NCI-H748 treated with DMSO at 0.1 percent for 48 hours (cell line): ENCODE data around the gene LILRA5.
"Not testable (repeated sequence)": the region's sequence is repeated elsewhere in the genome, so short reads cannot be mapped to it uniquely, and the experiment has no call there.

Experiments
- DNase-seq: peaks from one replicate; lab custom pipeline; 2025; lab: John Stamatoyannopoulos, UW

LILRA5 gene

DNA sequence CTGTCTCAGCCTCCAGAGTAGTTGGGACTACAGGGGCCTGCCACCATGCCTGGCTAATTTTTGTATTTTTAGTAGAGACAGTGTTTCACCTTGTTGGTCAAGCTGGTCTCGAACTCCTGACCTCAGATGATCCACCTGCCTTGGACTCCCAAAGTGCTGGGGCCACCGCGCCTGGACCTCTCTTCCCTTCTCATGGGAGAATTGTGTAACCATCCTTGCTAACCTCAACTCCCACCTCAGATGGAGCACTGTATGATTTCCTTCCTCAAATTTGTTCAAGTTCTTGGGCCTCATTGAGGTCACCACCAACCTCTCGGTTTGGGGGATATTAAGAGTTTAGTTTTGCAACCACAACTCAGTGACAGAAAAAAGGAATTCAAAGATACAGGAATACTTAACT lies 10.7 kb downstream of the LILRA5 start:
- no peak for DNase-seq

DNA sequence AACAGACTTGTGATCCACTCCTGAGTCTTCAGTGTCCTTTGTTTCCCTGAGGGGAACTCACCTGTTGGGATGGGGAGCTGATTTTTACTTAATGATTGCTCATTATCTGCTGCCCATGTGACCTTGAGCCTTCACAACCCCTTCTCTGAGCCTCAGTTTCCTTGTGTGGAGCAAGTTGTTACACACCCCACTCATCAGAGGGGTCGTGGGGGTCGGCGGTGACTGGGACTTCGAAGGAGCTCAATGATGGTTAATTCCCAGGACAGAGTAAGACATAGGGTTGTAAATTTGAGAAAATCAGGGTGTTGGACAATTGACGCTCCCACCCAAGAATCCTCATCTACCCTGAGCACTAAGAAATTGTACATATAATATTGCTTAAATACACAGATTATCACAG lies 13.5 kb downstream of the LILRA5 start:
- DNase-seq = no peak

DNA sequence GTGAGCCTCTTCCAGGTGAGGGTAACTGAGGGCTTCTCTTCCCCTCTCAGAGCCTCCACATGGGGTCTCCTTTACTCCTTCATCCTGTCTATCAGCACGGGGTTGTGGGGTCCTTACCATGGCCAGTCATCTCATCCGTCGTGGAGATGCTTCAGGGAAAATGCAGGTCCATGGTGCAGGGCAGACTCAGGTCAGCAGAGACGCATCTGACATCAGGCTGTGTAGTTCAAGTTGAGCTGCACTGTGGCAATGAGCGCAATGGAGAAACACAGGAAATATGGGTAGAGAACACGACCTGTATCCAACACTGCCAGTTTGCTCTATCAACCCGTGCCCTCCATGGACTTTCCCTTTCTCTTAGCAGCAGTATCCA lies 13.9 kb downstream of the LILRA5 start:
- no peak for DNase-seq

DNA sequence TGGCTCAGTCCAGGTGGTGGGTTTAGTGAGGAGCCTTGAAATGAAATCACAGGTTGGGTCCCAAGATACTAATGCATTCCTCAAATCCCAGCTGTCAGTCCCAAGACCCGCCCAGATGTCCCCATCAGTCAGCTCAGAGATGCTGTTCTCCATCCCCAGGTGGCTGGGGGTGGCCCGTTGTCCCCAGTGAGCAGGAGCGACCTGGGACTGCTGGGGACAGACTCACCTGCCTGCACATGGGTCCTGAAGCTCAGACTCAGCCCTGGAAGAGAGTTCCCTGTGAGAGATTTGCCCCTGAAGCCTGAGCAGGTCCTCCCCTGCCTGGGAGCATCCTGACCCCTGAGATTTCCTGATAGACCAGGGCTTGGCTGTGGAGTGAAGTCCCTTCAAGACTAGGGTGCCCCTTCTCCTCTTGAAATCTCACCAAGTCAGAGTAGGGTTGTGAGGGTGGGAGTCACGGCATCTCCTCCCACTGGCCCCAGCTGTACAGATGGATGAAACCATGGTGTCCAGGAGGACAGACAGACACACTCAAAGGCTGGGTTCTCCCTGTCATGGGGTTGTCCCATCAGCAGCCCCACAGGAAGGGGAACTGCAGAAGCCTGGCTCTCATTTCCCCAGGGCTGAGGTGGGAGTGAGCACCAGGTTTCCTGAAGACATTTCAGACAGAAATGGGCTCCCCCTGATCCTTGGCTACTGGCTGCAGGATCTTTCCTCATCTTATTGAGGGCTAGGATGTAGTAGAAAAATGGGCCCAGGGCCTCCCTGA lies 14.4 kb downstream of the LILRA5 start:
- DNase-seq = no peak

DNA sequence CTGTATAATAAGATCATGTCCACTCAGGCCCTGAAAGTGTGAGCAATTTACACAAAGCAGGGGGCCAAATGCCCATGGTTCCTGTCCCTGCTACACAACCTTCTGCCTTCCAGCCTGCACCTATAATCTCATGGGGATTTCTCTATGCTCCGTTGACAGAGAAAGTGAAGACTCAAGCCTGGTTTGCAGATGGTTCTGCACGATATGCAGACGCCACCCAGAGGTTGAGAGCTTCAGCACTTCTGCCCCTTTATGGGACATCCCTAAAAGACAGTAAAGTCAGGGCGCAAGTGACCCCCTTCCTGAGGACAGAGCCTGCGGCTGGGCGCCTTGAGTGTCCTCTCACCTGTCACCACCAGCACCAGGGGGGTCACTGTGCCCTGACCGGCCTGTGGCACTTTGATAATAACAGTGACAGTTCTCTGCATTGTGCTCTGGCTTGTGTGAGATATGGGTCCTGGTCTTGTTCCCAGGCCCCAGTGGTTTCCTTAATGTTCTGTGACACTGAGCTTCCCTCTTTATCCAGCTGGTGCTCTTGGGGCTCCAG lies 15.1 kb downstream of the LILRA5 start:
- DNase-seq = no peak

DNA sequence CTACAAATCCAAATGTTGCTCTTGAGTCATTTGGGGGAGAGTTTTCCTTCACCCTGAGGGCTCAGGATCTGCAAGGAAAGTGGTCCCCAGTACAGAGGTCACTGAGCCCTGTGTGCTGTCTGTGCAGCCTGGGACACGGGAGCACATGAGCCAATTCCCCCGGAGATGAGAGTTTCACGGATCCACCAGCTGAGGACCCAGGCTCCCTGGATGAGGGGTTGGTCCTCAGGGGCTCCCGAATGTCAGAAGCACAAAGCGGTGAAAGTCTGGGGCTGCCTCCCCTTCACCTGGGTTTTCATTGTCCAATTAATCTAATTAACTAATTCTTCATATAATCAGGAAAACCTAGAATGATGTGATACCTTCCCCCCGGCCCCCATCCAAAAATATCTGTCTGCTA lies 18.4 kb downstream of the LILRA5 start:
- DNase-seq = no peak

DNA sequence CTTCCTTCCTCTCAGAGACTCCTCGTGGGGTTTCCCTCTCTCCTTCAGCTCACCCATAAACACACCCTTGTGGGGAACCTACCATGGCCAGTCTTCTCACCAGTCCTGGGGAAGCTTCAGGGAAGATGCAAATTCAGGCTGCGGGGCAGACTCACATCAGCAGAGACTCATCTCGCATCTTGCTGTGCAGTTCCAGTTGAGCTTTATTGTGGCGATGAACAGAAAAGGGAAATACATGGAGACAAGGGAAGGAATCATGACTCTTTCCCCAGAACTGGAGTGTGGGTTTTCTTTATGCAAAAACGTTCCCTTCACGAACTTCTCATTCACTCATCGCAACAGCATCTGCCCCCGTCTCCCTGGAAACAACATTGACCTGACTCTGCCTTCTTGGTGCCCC lies 23.8 kb downstream of the LILRA5 start:
- not testable (repeated sequence) for DNase-seq

DNA sequence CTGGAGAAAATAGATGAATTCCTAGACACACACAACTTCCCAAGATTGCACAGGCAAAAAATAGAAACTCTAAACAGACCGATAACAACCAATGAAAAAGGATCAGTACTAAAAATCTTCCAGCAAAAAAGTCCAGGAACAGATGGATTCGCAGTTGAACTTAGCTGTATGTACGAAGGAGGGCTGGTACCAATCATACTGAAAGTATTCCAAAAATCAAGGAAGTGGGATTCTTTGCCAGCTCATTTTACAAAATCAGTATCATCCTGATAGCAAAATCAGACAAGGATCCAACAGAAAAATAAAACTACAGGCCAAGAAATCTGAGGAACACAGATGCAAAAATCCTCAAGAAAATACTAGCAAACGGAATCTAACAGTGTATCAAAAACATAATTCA lies 25.5 kb downstream of the LILRA5 start:
- no peak for DNase-seq

DNA sequence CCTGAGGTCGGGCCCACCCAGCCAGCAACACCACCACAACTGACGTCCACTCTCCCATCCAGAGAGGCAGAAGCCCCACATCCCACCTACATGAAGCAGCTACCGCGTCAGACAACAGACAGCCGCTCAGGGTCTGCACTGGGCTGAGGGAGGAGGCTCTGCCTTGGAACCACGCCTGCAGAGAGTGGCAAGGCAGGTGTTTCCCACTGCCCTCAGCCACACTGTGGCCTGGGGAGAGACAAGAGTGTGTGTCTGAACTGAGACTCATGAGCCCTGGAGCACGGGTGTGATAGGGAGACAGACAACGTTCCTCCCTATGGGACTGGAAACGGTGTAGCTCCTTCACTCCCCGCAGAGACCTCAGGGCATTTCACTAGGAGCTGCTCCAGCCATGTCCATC lies 26.7 kb downstream of the LILRA5 start:
- not testable (repeated sequence) for DNase-seq

DNA sequence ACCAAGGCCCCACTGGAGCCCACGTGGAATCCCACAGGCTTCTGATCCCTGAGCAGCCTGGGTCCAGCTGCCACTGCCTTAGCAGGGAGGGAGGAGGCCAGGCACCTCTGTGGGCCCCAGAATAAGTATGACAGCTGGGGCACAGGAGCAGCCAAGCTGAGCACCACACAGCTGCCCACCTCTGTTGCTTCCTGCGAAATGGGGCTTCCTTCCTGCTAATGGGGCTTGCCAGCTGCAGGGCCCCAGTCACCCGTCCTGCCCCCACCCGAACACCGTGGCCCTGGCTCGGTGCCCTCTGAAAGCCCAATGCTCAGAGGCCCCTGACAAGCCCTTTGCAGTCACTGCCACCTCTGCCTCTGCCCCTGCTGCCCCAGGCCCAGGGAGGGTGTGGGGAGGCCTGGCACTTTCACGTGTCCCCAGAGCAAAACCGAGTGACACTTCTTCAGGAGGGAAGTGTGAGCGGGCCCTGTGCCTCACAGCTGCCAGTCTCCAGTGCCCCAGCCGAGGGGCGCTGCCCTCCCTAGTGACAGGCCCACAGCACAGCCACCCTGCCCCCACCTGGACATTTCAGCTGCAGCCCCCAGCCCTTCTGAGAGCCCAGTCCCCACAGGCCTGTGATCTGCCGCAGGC lies 27.4 kb downstream of the LILRA5 start:
- DNase-seq = not testable (repeated sequence)

DNA sequence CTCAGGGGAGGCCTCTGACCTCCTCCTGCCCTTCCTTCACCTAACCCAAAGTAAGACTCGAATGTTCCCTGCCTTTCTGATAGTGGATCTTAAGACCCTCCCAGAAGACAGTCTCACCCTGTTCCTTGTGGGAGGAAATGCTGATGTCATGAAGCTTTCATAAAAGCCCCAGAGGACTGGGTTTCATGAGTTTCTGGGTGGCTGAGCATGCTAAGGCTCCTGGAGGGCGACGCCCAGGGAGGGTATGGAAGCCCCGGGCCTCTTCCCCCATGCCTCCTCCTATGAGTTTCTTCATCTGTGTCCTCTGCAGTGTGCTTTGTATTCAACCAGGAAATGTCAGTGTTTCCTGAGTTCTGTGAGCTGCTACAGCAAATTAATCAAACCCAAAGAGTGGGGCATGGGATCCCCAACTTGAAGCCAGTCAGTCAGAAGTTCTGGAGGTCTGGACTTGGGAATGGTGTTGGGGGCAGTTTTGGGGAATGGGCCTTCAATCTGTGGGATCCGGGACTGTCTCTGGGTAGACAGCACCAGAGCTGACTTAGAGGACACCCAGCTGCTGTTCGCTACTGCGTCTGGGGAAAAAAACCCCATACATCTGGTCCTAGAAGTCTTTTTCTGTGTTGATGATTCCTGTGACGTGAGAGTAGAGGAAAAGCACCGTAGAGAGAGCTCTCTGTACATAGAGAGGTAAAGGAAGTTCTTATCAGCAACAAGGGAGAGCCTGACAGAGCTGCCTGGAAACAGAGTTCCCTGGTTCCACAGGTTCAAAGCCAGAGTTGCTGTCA lies 30.1 kb downstream of the LILRA5 start:
- DNase-seq = no peak

DNA sequence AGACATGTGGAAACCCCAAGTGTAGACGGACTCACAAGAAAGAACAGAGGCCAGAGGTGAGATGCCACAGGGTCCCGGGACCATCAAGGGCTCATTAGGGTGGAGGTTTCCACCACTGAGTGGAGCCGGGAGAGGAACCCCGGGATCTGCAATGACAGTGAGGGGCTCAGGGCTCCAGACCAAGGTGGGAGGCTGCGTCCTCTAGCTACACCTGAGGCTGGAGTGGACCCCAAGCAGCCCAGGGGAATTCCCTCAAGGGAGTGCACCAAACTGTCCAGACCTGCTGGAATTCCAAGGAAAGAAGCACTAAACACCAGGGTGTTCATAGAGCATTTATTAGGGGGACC lies 31.3 kb downstream of the LILRA5 start:
- not testable (repeated sequence) for DNase-seq

DNA sequence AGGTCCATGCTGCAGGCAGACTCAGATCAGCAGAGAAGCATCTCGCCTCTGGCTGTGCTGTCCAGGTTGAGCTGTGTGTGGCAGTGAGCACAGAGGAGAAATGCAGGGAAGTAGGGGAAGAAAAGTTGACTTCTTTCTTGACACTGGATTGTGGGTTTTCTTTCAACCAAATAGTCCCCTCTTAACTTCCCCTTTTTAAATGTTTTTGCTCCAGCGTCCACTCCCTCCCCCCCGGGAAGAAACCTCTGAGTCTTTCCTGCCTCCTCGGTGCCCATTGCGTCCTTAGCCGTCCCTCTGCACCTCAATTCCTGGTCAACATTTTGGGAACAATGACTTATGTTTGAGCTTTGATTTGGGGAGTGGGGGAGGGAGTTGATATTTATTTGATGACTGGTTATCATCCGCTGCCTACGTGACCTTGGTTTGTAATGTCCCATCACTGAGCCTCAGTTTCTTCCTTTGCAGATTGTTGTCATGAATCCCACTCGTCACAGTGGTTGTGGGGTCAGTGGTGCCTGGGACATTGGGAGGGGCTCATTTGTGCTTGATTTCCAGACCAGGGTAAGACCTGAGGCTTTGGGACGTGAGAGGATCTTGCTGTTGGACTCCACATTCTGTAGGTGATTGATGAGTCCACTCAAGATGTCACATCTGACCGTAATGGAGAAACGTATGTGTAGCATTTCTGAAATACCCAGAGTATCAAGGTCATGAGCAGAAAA lies 31.8 kb downstream of the LILRA5 start, which contains the start of gene LILRB2:
LILRB2 (minus strand) TSS at position 104 of the 722 bp plus-strand sequence. CDS start 614 bp downstream, outside the sequence.
- no peak for DNase-seq

DNA sequence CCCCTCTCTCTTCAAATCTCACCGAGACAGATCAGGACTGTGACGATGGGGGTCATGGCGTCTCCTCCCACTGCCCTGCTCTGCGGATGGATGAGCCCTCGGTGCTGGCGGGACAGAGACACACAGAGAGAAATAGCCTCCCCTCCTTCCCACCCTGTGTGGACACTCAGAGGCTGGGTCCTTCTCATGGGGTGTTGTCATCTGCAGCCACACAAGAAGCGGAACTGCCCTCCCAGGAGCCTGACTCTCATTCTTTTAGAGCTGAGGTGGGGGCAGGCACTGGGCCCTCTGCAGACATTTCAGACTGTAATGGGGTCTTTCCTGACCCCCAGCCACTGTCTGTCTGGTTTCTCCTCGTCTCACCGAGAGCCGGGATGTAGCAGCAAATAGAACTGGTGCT lies 32.5 kb downstream of the LILRA5 start:
- DNase-seq = not testable (repeated sequence)

DNA sequence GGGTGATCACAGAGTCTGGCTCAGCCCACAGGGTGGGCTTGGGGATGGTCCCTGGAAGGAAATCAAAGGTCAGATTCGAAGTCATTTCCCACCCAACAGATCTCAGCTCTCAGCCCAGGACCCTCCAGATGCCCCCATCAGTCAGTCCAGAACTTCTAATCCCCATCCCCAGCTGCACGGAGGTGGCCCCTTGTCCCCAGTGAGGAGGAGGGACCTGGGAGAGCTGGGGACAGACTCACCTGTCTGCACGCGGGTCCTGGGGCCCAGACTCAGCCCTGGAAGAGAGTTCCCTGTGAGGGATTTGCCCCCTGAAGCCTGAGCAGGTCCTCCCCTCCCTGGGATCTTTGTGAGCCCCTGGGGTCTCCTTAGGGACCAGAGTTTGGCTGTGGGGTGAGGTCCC lies 32.9 kb downstream of the LILRA5 start:
- not testable (repeated sequence) for DNase-seq

DNA sequence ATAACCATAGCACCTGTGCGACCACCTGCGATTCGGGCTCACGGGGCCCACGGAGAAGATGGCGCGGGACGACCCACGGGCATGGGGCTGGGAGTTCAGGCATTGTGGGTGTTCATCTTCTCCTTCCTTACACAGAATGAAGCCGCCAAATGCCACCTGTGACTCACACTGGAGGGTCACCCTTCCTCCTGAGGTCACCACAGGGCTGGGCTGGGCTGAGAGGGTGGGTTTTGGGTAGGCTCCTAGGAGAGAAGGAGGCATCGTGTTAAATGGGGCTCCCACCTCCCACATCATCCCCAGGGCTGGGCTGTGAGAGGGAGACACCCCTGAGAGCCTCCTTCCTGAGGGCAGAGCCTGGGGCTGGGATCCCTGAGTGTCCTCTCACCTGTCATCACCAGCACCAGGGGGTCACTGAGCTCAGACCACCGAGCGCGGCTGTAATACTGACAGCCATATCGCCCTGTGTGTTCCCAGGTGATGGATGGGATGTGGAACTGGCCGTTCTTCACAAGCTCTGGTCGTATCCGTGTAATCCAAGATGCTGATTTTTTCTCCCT lies 33.5 kb downstream of the LILRA5 start:
- DNase-seq = no peak

DNA sequence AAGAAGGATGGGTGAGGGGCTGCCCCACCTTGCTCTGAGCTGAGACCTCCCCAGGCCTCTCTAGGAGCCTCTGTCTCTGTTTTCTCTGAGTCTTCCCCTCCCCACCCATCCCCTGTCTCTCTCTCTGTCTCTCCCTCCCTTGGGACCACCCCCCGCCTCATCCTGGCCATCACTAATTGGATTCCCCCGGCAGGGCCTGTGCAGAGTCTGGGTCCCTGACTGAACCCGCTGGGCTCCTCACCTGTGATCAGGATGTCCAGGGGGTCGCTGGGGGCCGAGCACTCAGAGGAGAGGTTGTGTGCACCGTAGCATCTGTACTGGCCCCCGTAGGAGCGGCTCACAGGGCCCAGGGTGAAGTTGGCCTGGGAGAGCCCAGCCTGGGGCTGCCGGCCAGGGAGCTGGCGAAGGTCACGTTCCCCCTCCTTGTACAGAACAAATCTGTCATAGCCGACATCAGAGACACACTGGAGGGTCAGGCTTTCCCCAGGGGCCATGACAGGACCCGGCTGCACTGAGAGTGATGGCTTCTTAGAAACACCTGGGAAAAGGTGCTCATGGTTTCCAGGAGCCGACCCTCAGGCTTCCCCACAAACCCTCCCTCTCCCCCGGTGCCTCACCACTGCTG lies 34.3 kb downstream of the LILRA5 start:
- DNase-seq = not testable (repeated sequence)

DNA sequence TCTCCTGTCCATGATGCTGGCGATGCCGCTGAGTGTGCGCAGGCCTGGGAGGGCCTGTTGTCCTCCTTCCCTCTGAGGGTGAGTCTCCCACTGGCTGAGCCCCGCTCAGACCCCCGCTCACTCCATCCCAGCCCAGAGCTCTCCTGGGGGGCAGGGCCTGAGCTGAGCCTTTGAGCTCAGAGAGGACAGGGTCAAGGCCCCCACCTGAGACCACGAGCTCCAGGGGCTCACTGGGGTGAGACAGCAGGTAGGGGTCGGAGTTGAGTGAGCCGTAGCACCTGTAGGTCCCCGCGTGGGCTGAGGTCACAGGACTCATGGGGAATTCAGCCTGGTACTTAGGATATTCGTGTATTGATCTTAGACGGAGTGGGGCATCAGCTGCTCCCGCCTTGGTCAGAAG lies 34.9 kb downstream of the LILRA5 start:
- DNase-seq = not testable (repeated sequence)

DNA sequence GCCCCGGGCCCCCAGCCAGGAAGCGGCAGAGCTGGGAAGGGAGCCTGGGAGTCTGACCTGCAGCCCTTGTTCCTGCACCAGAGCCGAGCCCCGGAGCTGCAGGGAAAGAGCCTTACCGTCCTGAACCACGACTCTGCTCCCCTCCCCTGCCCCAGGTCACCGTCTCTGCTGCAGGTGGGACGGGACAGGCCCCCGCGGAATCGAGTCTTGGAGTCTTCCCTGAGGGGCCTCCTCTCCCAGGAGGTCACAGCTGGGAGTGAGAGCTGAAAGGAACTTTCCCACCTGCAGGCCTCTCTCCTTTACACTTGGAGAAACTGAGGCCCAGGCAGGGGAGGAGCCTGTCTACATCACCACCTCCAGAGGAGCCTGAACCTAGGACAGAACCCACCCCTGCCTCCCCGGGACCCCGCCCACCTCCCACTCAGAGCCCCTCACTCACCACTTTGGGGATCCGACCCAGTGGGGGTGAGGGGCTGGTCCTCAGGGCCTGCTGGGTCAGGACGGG lies 35.8 kb downstream of the LILRA5 start:
- not testable (repeated sequence) for DNase-seq

DNA sequence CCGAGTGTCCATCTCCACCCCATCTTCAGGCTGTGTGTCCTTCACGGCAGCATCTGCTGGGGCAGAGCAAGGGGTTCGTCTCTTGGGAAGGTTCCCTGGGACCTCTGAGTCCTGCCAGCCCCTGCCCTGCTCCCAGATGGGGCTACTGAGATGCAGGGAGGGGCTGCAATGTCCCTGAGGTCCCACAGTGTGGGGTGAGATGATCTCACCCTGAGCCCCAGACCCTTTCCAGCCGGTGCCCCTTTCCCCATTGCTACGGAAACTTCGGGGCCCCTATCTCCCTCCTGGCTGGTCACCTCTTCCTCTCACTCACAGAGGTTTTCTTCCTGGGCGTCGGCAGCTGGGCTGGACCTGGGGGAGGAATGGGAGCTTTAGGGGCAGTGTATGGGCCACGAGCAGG lies 37.0 kb downstream of the LILRA5 start:
- no peak for DNase-seq

DNA sequence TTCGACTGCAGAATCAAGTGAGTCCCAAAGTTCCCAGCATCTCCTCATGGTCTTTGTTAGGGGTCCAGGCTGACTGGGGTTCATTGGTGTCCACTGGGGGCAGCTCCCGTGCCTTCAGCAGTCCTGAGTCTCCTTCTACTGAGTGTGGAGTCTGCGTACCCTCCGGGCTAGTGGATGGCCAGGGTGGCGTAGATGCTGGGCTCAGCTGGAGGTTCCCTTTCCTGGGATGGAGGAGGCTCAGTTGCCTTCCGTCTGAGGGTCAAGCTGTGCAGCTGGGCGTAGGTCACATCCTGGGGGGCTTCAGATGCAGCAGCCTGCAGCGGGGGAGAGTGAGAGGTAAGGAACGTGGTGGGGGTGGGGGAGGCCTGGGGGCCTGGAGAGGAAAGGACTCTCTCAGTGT lies 38.5 kb downstream of the LILRA5 start:
- not testable (repeated sequence) for DNase-seq
